Thymus (tissue), 11 donors: ENCODE measurements around the gene LRRC27. TPM values are rescaled to one million over a fixed set of nuclear protein-coding genes. Genes with fewer than 3 reads are reported as not detected.

Experiments
- DNase-seq, 9 donors: peaks; one replicate each; pipeline ENCODE4 v3.0.0-alpha.2; 2013; ENCODE audit warnings: low spot score in 9 of 9, low read depth in 6 of 9, missing footprints in 1 of 9
- H3K27ac ChIP-seq, 2 donors: one replicate each; pipeline ENCODE4 v1.5.1; 2013; ENCODE audit warnings: control low read depth in 1 of 2, low read depth in 1 of 2, low read length in 1 of 2, mild to moderate bottlenecking in 1 of 2, moderate library complexity in 1 of 2
- H3K27me3 ChIP-seq, 2 donors: one replicate each; pipeline ENCODE4 v1.5.1; 2013; ENCODE audit warnings: low read length in 1 of 2; ENCODE audit not compliant: control insufficient read depth in 2 of 2, insufficient read depth in 1 of 2
- H3K36me3 ChIP-seq, 2 donors: one replicate each; pipeline ENCODE4 v1.5.1; 2013; ENCODE audit warnings: low read length in 1 of 2, mild to moderate bottlenecking in 1 of 2, moderate library complexity in 1 of 2; ENCODE audit not compliant: control insufficient read depth in 2 of 2, insufficient read depth in 2 of 2
- H3K4me1 ChIP-seq, 2 donors: one replicate each; pipeline ENCODE4 v1.5.1; 2013; ENCODE audit warnings: low read length in 2 of 2; ENCODE audit not compliant: control insufficient read depth in 2 of 2, insufficient read depth in 2 of 2
- H3K4me3 ChIP-seq, 2 donors: one replicate each; pipeline ENCODE4 v1.5.1; 2013; ENCODE audit warnings: low read length in 2 of 2, control low read depth in 1 of 2, mild to moderate bottlenecking in 1 of 2
- H3K9me3 ChIP-seq, 2 donors: one replicate each; pipeline ENCODE4 v1.5.1; 2013; ENCODE audit warnings: low read length in 1 of 2, mild to moderate bottlenecking in 1 of 2; ENCODE audit not compliant: control insufficient read depth in 2 of 2, insufficient read depth in 1 of 2
- WGBS: extraction: QIAGEN DNeasy Blood & Tissue Kit; methylation state at CpG from one replicate; pipeline ENCODE4 v1.1.7; 2013; 5-methylcytosine and 5-hydroxymethylcytosine counted together
- polyA plus RNA-seq: library from polyadenylated mRNA; stranded (reverse); fragments of 200-250 nt; gene quantifications from one replicate; pipeline ENCODE4 v1.2.3, GENCODE V29; 2013
- total RNA-seq: library from RNA; stranded (reverse); fragments of 120-200 nt; gene quantifications from one replicate; pipeline ENCODE4 v1.2.4, GENCODE V29; 2013
- donor health status: healthy.

The LRRC27 gene
- total and polyA plus RNA-seq, 2 donors = 7.6 to 8.7 TPM

GRCh38 chr10:132321726-132322125 lies 10.3 kb upstream of the LRRC27 start:
- Histone ChIP-seq H3K9me3 (no peaks in the 10 kb centered on the region), H3K27ac (no peak overlapping the region), H3K4me3 (no peak overlapping the region), H3K4me1 (peaks cover 0 to 3% of the 10 kb centered on the region in 2 donors), H3K36me3 (peaks cover 9 to 12% of the 10 kb centered on the region in 2 donors), H3K27me3 (no peaks in the 10 kb centered on the region)
- WGBS = 96% methylated on average over 10 of the region's 10 CpGs
- DNase-seq = no peak

- H3K27ac ChIP-seq = no peak overlapping the region
These were observed 9.4 kb upstream of the LRRC27 start for GRCh38 chr10:132322586-132323048.

GRCh38 chr10:132324186-132324585 lies 7.8 kb upstream of the LRRC27 start:
- Histone ChIP-seq H3K27me3 (no peaks in the 10 kb centered on the region), H3K36me3 (peaks cover 12 to 15% of the 10 kb centered on the region in 2 donors), H3K9me3 (no peaks in the 10 kb centered on the region), H3K4me3 (no peak overlapping the region), H3K27ac (no peak overlapping the region), H3K4me1 (peaks cover 0 to 3% of the 10 kb centered on the region in 2 donors)
- WGBS = 98% methylated on average over 1 of the region's 1 CpG
- no peak for DNase-seq

More at GRCh38 chr10:132322586-132323048, 9.4 kb upstream of the LRRC27 start:
- H3K9me3 ChIP-seq = no peaks in the 10 kb centered on the region
- peaks cover 9 to 15% of the 10 kb centered on the region in 2 donors for H3K36me3 ChIP-seq
- DNase-seq = no peak
- H3K27me3 ChIP-seq = no peaks in the 10 kb centered on the region
- no peak overlapping the region for H3K4me3 ChIP-seq
- WGBS = 94% methylated on average over 6 of the region's 6 CpGs
- H3K4me1 ChIP-seq = peaks cover 0 to 3% of the 10 kb centered on the region in 2 donors

- peaks cover 10 to 18% of the 10 kb centered on the region in 2 donors for H3K4me1 ChIP-seq
- no peak for DNase-seq
- H3K9me3 ChIP-seq = peaks cover 0 to 4% of the 10 kb centered on the region in 2 donors
- no peaks in the 10 kb centered on the region for H3K27me3 ChIP-seq
- 94% methylated on average over 11 of the region's 11 CpGs for WGBS
- peaks cover 12 to 15% of the 10 kb centered on the region in 2 donors for H3K36me3 ChIP-seq
- H3K4me3 ChIP-seq = no peak overlapping the region
- no peak overlapping the region for H3K27ac ChIP-seq
These were observed 5.6 kb upstream of the LRRC27 start for GRCh38 chr10:132326344-132326889.

- H3K9me3 ChIP-seq = peaks cover 0 to 4% of the 10 kb centered on the region in 2 donors
These were observed 5.1 kb upstream of the LRRC27 start for GRCh38 chr10:132326925-132327324.

GRCh38 chr10:132328106-132328505 lies 3.9 kb upstream of the LRRC27 start:
- Histone ChIP-seq H3K27ac (no peak overlapping the region), H3K36me3 (peaks cover 12 to 15% of the 10 kb centered on the region in 2 donors), H3K4me3 (no peak overlapping the region), H3K9me3 (peaks cover 0 to 7% of the 10 kb centered on the region in 2 donors), H3K4me1 (peaks cover 15 to 26% of the 10 kb centered on the region in 2 donors), H3K27me3 (no peaks in the 10 kb centered on the region)
- DNase-seq = no peak
- 99% methylated on average over 9 of the region's 9 CpGs for WGBS

More at GRCh38 chr10:132326925-132327324, 5.1 kb upstream of the LRRC27 start:
- peaks cover 10 to 18% of the 10 kb centered on the region in 2 donors for H3K4me1 ChIP-seq
- WGBS = 92% methylated on average over 4 of the region's 4 CpGs
- no peak overlapping the region for H3K4me3 ChIP-seq
- DNase-seq = no peak
- peaks cover 12 to 15% of the 10 kb centered on the region in 2 donors for H3K36me3 ChIP-seq
- H3K27ac ChIP-seq = no peak overlapping the region
- H3K27me3 ChIP-seq = no peaks in the 10 kb centered on the region

- H3K4me1 ChIP-seq = peaks cover 15 to 26% of the 10 kb centered on the region in 2 donors
- no peak for DNase-seq
These were observed 3.3 kb upstream of the LRRC27 start for GRCh38 chr10:132328738-132329137.

GRCh38 chr10:132329565-132330485 lies 2.2 kb upstream of the LRRC27 start:
- Histone ChIP-seq H3K36me3 (peaks cover 9% of the 10 kb centered on the region in 2 donors), H3K4me1 (peaks cover 15 to 32% of the 10 kb centered on the region in 2 donors), H3K27me3 (no peaks in the 10 kb centered on the region), H3K27ac (peak overlapping the region in 1 of 2 donors; percentile 49), H3K9me3 (peaks cover 0 to 7% of the 10 kb centered on the region in 2 donors), H3K4me3 (peak overlapping the region; percentile 84 to 98)
- WGBS = 23% methylated on average over 23 of the region's 23 CpGs
- peak in 1 of 9 donors; percentile 33 for DNase-seq

More at GRCh38 chr10:132328738-132329137, 3.3 kb upstream of the LRRC27 start:
- no peak overlapping the region for H3K27ac ChIP-seq
- H3K27me3 ChIP-seq = no peaks in the 10 kb centered on the region
- no peak overlapping the region for H3K4me3 ChIP-seq
- peaks cover 0 to 7% of the 10 kb centered on the region in 2 donors for H3K9me3 ChIP-seq
- WGBS = 83% methylated on average over 8 of the region's 8 CpGs
- H3K36me3 ChIP-seq = peaks cover 11 to 13% of the 10 kb centered on the region in 2 donors

GRCh38 chr10:132330486-132330833 lies 1.5 kb upstream of the LRRC27 start:
- DNase-seq = no peak
- peaks cover 0 to 7% of the 10 kb centered on the region in 2 donors for H3K9me3 ChIP-seq
- 76% methylated on average over 8 of the region's 8 CpGs for WGBS
- H3K36me3 ChIP-seq = peaks cover 8 to 9% of the 10 kb centered on the region in 2 donors
- peak overlapping the region; percentile 84 to 98 for H3K4me3 ChIP-seq
- H3K4me1 ChIP-seq = peaks cover 15 to 38% of the 10 kb centered on the region in 2 donors
- no peaks in the 10 kb centered on the region for H3K27me3 ChIP-seq
- peak overlapping the region in 1 of 2 donors; percentile 49 for H3K27ac ChIP-seq
